Keratinocyte (primary cell): ENCODE data around the gene ELF4. TPM values are rescaled to one million over a fixed set of nuclear protein-coding genes. Genes with fewer than 3 reads are reported as not detected.

Experiments
- DNase-seq: peaks from one replicate; pipeline ENCODE4 v3.0.0-alpha.2; 2011; ENCODE audit warnings: low read depth, missing footprints, low spot score
- FAIRE-seq: peaks from 2 replicates; lab custom pipeline; 2011; peaks lifted over from hg19 to GRCh38; lab: Jason Lieb, UNC
- H2AFZ ChIP-seq: 2 replicates; pipeline ENCODE4 v1.6.0; 2012; ENCODE audit warnings: low read length, control low read depth, inconsistent platforms; ENCODE audit not compliant: control insufficient read depth
- H3K27ac ChIP-seq: 2 replicates; pipeline ENCODE4 v1.5.1; 2011; ENCODE audit warnings: low read length; ENCODE audit not compliant: control insufficient read depth, insufficient read depth
- H3K27me3 ChIP-seq: 3 replicates; pipeline ENCODE4 v1.6.0; 2011; ENCODE audit warnings: low read length; ENCODE audit not compliant: control insufficient read depth, insufficient read depth; ENCODE audit errors: extremely low read depth
- H3K36me3 ChIP-seq, 2 experiments: 2 replicates in 1 of 2; 3 replicates in 1 of 2; pipeline ENCODE4 v1.5.1; 2011; ENCODE audit warnings: low read length in 2 of 2, mild to moderate bottlenecking in 1 of 2; ENCODE audit not compliant: control insufficient read depth in 2 of 2, insufficient read depth in 2 of 2; ENCODE audit errors: extremely low read depth in 1 of 2
- H3K4me1 ChIP-seq: 3 replicates; pipeline ENCODE4 v1.5.1; 2011; ENCODE audit warnings: low read length; ENCODE audit not compliant: control insufficient read depth, insufficient read depth; ENCODE audit errors: extremely low read depth
- H3K4me2 ChIP-seq: 3 replicates; pipeline ENCODE4 v1.6.0; 2011; ENCODE audit warnings: low read depth, low read length; ENCODE audit not compliant: control insufficient read depth, insufficient read depth; ENCODE audit errors: extremely low read depth
- H3K4me3 ChIP-seq, 3 experiments: fragments of 200-600 bp in 1 of 3; sonication (generic) in 1 of 3; 2 replicates in 2 of 3; 3 replicates in 1 of 3; pipeline ENCODE4 v1.5.1; 2011 to 2016; ENCODE audit warnings: low read length in 3 of 3, mild to moderate bottlenecking in 3 of 3, control low read depth in 2 of 3, inconsistent platforms in 1 of 3, low read depth in 1 of 3, mixed read lengths in 1 of 3, mixed run types in 1 of 3, moderate library complexity in 1 of 3; ENCODE audit not compliant: control insufficient read depth in 2 of 3, insufficient read depth in 2 of 3; ENCODE audit errors: extremely low read depth in 1 of 3
- H3K79me2 ChIP-seq: 2 replicates; pipeline ENCODE4 v1.6.0; 2012; ENCODE audit warnings: low read length; ENCODE audit not compliant: control insufficient read depth, insufficient read depth
- H3K9ac ChIP-seq: 3 replicates; pipeline ENCODE4 v1.6.0; 2011; ENCODE audit warnings: low read length; ENCODE audit not compliant: control insufficient read depth, insufficient read depth; ENCODE audit errors: extremely low read depth
- H3K9me1 ChIP-seq: 3 replicates; pipeline ENCODE4 v1.6.0; 2011; ENCODE audit warnings: low read length; ENCODE audit not compliant: control insufficient read depth, insufficient read depth; ENCODE audit errors: extremely low read depth
- H3K9me3 ChIP-seq: 2 replicates; pipeline ENCODE4 v1.5.1; 2012; ENCODE audit warnings: low read depth, low read length; ENCODE audit not compliant: control insufficient read depth
- H4K20me1 ChIP-seq: 3 replicates; pipeline ENCODE4 v1.6.0; 2011; ENCODE audit warnings: low read length; ENCODE audit not compliant: control insufficient read depth, insufficient read depth; ENCODE audit errors: extremely low read depth
- CTCF ChIP-seq, 3 experiments: IDR thresholded peaks in 1 of 3; conservative IDR thresholded peaks in 1 of 3; optimal IDR thresholded peaks in 1 of 3; 2 replicates in 2 of 3; 3 replicates in 1 of 3; pipeline versions ENCODE3 to v1.5.1; 2011; ENCODE audit warnings: low read length in 3 of 3, mild to moderate bottlenecking in 3 of 3, moderate library complexity in 2 of 3, control low read depth in 1 of 3, inconsistent platforms in 1 of 3; ENCODE audit not compliant: insufficient read depth in 2 of 3; ENCODE audit errors: extremely low read depth in 1 of 3
- EZH2 ChIP-seq: IDR thresholded peaks from one replicate; pipeline ENCODE4 v1.6.1; 2012; ENCODE audit warnings: inconsistent platforms, mild to moderate bottlenecking, low read length, moderate library complexity
- dilution Hi-C: fragments of 300-500 bp; cut with MboI; formaldehyde crosslinking; loops from one replicate; pipeline ENCODE4 v1.7.0; 2020; ENCODE audit warnings: low sequenced_read_pairs; ENCODE audit not compliant: extremely low pct_ligation_motif_present
- polyA plus RNA-seq, 5 experiments: library from polyadenylated mRNA; depleted of rRNA in 3 of 5; stranded (reverse) in 3 of 5; stranded (forward) in 1 of 5; unstranded in 1 of 5; fragments of >200 nt; gene quantifications; 1 replicate in 1 of 5; 2 replicates in 3 of 5; 3 replicates in 1 of 5; pipeline versions ENCODE4 v1.2.1 to v1.2.3, GENCODE V29; 2011 to 2012; ENCODE audit warnings: missing spikeins in 2 of 5, low read depth in 1 of 5, low replicate concordance in 1 of 5

ELF4 gene
- polyA plus RNA-seq, 1 donor (not counting 4 experiments of a cell fraction or from before 2014, with no cell fraction given) = 17.6 TPM

GRCh38 chrX:130051176-130051845 is 59.0 kb downstream of the ELF4 start:
- no peaks in the 10 kb centered on the region for H3K9me1 ChIP-seq
- DNase-seq (no peak), FAIRE-seq (no peak)
- dilution Hi-C loops = no loop called here
- TF ChIP-seq CTCF (optimal IDR thresholded peaks at IDR 0.05 in 1 of 3, IDR thresholded peaks at IDR 0.05 in 1 of 3, conservative IDR thresholded peaks at IDR 0.05 in 1 of 3; ENCODE audit: extremely low read depth in 1 of 3, insufficient read depth in 2 of 3, low read length in 3 of 3) (no peak), EZH2 (no peak)
- no peaks in the 10 kb centered on the region for H3K27me3 ChIP-seq
- no peak overlapping the region for H3K9ac ChIP-seq
- no peaks in the 10 kb centered on the region for H3K79me2 ChIP-seq
- no peaks in the 10 kb centered on the region for H3K4me1 ChIP-seq
- H3K4me3 ChIP-seq = no peak overlapping the region
- H3K27ac ChIP-seq = no peak overlapping the region
- no peak overlapping the region for H2AFZ ChIP-seq
- no peak overlapping the region for H3K4me2 ChIP-seq
- no peaks in the 10 kb centered on the region for H3K9me3 ChIP-seq
- no peaks in the 10 kb centered on the region for H4K20me1 ChIP-seq
- H3K36me3 ChIP-seq = peaks cover 0 to 2% of the 10 kb centered on the region in 2 experiments

- DNase-seq (no peak), FAIRE-seq (no peak)
- Histone ChIP-seq H2AFZ (no peak overlapping the region), H3K4me2 (no peak overlapping the region), H3K4me1 (no peaks in the 10 kb centered on the region), H3K4me3 (no peak overlapping the region), H3K36me3 (peaks cover 0 to 2% of the 10 kb centered on the region in 2 experiments), H3K79me2 (no peaks in the 10 kb centered on the region), H3K9me1 (no peaks in the 10 kb centered on the region), H3K27me3 (no peaks in the 10 kb centered on the region), H3K9ac (no peak overlapping the region), H3K27ac (no peak overlapping the region), H3K9me3 (no peaks in the 10 kb centered on the region), H4K20me1 (no peaks in the 10 kb centered on the region)
- TF ChIP-seq CTCF (optimal IDR thresholded peaks at IDR 0.05 in 1 of 3, IDR thresholded peaks at IDR 0.05 in 1 of 3, conservative IDR thresholded peaks at IDR 0.05 in 1 of 3; ENCODE audit: extremely low read depth in 1 of 3, insufficient read depth in 2 of 3, low read length in 3 of 3) (no peak), EZH2 (no peak)
- dilution Hi-C loops = no loop called here
Measured at GRCh38 chrX:130049821-130050220, 60.5 kb downstream of the ELF4 start.
